ENCODE data around the gene SH3BP4. TPM values are rescaled to one million over a fixed set of nuclear protein-coding genes. Genes with fewer than 3 reads are reported as not detected.

Gene SH3BP4
- total and polyA plus RNA-seq, 2 of the 8 experiments (the other 6 are each of a cell fraction or from before 2014, with no cell fraction given): 28.3 to 35.4 TPM

DNA sequence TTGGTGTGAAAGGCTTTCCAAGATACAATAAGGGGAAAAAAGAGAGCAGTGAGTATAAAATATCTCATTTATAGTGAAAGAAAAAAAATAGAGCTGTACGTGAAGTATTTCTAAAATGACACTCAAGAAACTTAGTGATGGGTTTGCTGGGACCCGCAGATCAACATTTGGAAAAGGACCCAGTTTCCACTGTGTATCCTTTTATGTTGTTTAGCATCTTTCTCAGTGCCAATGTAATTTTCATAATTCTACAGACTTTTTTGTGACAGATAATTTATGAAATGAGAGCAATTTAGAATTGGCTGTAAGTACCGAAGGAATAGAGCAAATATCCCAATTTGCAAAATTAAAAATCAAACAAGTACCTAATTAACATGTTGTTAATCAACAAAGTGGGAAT lies 116.9 kb downstream of the SH3BP4 start:
- Histone ChIP-seq H3K14ac (ENCODE audit: insufficient read length) (no peak overlapping the region), H3K56ac (replicated peaks; ENCODE audit: insufficient read length, low read depth, low read length) (no peak overlapping the region), H3K79me1 (ENCODE audit: low read depth, low read length) (no peaks in the 10 kb centered on the region), H3K4me3 (ENCODE audit: extremely low read depth in 1 of 4, insufficient read depth in 2 of 4, low read depth in 3 of 4, low read length in 4 of 4) (no peak overlapping the region), H3K4ac (replicated peaks; ENCODE audit: insufficient read length, low read depth, low read length) (no peak overlapping the region), H3K27me3 (replicated peaks in 1 of 4; ENCODE audit: control insufficient read depth in 3 of 4, extremely low read depth in 1 of 4, insufficient read depth in 3 of 4, low read length in 3 of 4) (no peaks in the 10 kb centered on the region), H3K4me2 (ENCODE audit: insufficient read depth in 1 of 2, low read depth in 2 of 2, low read length in 2 of 2) (no peak overlapping the region), H3K36me3 (ENCODE audit: control insufficient read depth in 2 of 4, insufficient read depth in 4 of 4, low read length in 3 of 4) (no peaks in the 10 kb centered on the region), H2BK20ac (ENCODE audit: low read length) (no peak overlapping the region), H3K9me3 (ENCODE audit: insufficient read depth in 2 of 2, low read depth in 1 of 2, low read length in 1 of 2) (no peaks in the 10 kb centered on the region), H4K8ac (ENCODE audit: extremely low read depth, insufficient read depth, low read length) (no peak overlapping the region), H3K23me2 (ENCODE audit: low read depth, low read length) (no peaks in the 10 kb centered on the region; the same call in 1 of the 2 replicates), H2BK12ac (ENCODE audit: low read depth, low read length) (no peak overlapping the region), H4K5ac (ENCODE audit: insufficient read length, low read depth, low read length) (no peak overlapping the region), H2BK5ac (ENCODE audit: low read depth, low read length) (no peak overlapping the region), H3K9ac (replicated peaks in 1 of 4; ENCODE audit: extremely low read depth in 1 of 4, low read depth in 3 of 4, low read length in 3 of 4) (no peak overlapping the region), H2AFZ (ENCODE audit: low read length) (no peak overlapping the region), H2BK120ac (replicated peaks; ENCODE audit: low read depth, low read length) (no peak overlapping the region), H3K27ac (ENCODE audit: low read depth, low read length) (no peak overlapping the region), H3K23ac (ENCODE audit: insufficient read length) (no peak overlapping the region), H3K79me2 (ENCODE audit: control insufficient read depth in 1 of 2, insufficient read depth in 2 of 2, low read length in 2 of 2) (no peaks in the 10 kb centered on the region), H2BK15ac (ENCODE audit: low read length) (no peak overlapping the region), H2AK5ac (ENCODE audit: low read depth, low read length) (no peak overlapping the region), H4K91ac (replicated peaks; ENCODE audit: insufficient read length, low read length) (no peak overlapping the region), H3K18ac (ENCODE audit: extremely low read depth, low read length) (no peak overlapping the region), H3K4me1 (replicated peaks in 1 of 4; ENCODE audit: control insufficient read depth in 3 of 4, insufficient read depth in 4 of 4, low read length in 3 of 4) (peaks cover 2 to 15% (median 10%) of the 10 kb centered on the region in 4 experiments), H4K20me1 (replicated peaks in 1 of 2; ENCODE audit: control insufficient read depth in 1 of 2, insufficient read depth in 2 of 2, low read length in 2 of 2) (no peaks in the 10 kb centered on the region)
- POLR2A ChIA-PET (ENCODE audit: partially characterized antibody): no interaction called here
- DNase-seq (ENCODE audit: low read depth in 1 of 2, low spot score in 2 of 2): no peak
- FAIRE-seq: no peak
- CTCF ChIA-PET (ENCODE audit: partially characterized antibody): interaction anchor here (0.6 to 1.0 kb wide), 2 partner anchors 422 to 709 kb away, joined by 3 read pairs; no protein-coding TSS in a partner anchor
- WGBS, 2 experiments (ENCODE audit: extremely low coverage in 1 of 2, insufficient coverage in 1 of 2, insufficient read length in 1 of 2, insufficient replicate concordance in 2 of 2, low coverage in 1 of 2, low lambda C conversion rate in 2 of 2, missing lambda C conversion rate in 1 of 2): 92% methylated on average over 3 of the region's 3 CpGs; no CpG with 5 or more reads in 1 of the 2 experiments
- TF ChIP-seq FOSL1 (IDR thresholded peaks at IDR 0.05; ENCODE audit: insufficient read depth, low read depth, low read length): no peak
- TF ChIP-seq SUZ12 (IDR thresholded peaks at IDR 0.05; ENCODE audit: low read length): no peak
- no peak for TF ChIP-seq CREB1 (IDR thresholded peaks at IDR 0.05)
- no peak for TF ChIP-seq GABPA (IDR thresholded peaks at IDR 0.05; ENCODE audit: borderline replicate concordance, insufficient read depth, low read length)
